GM12891 (cell line): ENCODE results near the gene ENTPD2.

Experiments
- PAX5 ChIP-seq: IDR thresholded peaks from 2 replicates; pipeline ENCODE4 v1.6.1; 2011; ENCODE audit warnings: low read length, moderate library complexity, mild to moderate bottlenecking; ENCODE audit not compliant: insufficient read depth, severe bottlenecking
- POLR2A ChIP-seq: IDR thresholded peaks from 2 replicates; pipeline ENCODE4 v1.6.1; 2011; ENCODE audit warnings: low read depth, low read length, control low read depth
- POLR2AphosphoS5 ChIP-seq: IDR thresholded peaks from 2 replicates; pipeline ENCODE4 v1.6.1; 2011; ENCODE audit warnings: low read depth, low read length, control low read depth
- SPI1 ChIP-seq: IDR thresholded peaks from 2 replicates; pipeline ENCODE4 v1.6.1; 2011; ENCODE audit warnings: low read depth, low read length, control low read depth
- TAF1 ChIP-seq: IDR thresholded peaks from 2 replicates; pipeline ENCODE4 v1.6.1; 2011; ENCODE audit warnings: low read depth, low read length, control low read depth

DNA sequence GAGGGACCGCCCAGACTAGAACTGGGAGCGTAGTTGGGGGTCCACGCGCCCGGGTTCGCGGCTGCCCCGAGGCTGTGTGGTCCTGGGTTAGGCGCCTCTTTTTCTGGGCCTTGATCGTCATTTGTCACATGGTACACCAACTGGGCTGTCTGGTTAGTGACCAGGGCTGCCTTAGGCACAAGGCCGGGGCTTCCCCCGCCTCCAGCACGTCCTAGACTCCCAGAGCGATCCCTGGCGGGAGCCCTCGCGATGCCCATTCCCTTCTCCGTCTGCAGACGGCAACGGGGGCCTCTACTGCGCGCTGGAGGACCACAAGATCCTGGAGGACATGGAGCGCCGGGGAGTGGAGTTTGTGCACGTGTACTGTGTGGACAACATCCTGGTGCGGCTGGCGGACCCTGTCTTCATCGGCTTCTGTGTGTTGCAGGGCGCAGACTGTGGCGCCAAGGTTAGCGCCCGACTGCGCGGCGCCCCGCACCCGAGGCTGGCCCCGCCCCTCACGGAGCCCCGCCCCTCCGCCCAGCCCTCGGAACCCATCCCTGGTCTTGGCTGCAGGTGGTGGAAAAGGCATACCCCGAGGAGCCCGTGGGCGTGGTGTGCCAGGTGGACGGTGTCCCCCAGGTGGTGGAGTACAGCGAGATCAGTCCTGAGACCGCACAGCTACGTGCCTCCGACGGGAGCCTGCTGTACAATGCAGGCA lies 25.0 kb upstream of the ENTPD2 start:
- TF ChIP-seq TAF1 (no peak), POLR2A (no peak), POLR2AphosphoS5 (no peak), PAX5 (no peak), SPI1 (no peak)
